Upper lobe of left lung (tissue), 6 donors: ENCODE data around the gene OR10AD1. TPM values are rescaled to one million over a fixed set of nuclear protein-coding genes. Genes with fewer than 3 reads are reported as not detected.
"Not testable (repeated sequence)": the region's sequence is repeated elsewhere in the genome, so short reads cannot be mapped to it uniquely, and the experiment has no call there.

Experiments used
- ATAC-seq, 2 donors: fragments of 200-7000 bp; cut with Tn5 transposase; one replicate each; pipeline ENCODE4 v1.9.1; 2022; ENCODE audit warnings: mild to moderate bottlenecking in 2 of 2, moderate library complexity in 2 of 2; ENCODE audit not compliant: low FRiP score in 2 of 2
- DNase-seq, 2 donors: peaks; one replicate each; pipeline ENCODE4 v3.0.0-alpha.2; 2019 to 2020
- H3K27ac ChIP-seq, 4 donors: fragments of 200-600 bp; sonication (generic); one replicate each; pipeline ENCODE4 v1.5.1; 2016 to 2019
- H3K27me3 ChIP-seq, 4 donors: fragments of 200-600 bp; sonication (generic); one replicate each; pipeline ENCODE4 v1.5.1; 2017 to 2019
- H3K36me3 ChIP-seq, 4 donors: fragments of 200-600 bp; sonication (generic); one replicate each; pipeline ENCODE4 v1.5.1; 2016 to 2019
- H3K4me1 ChIP-seq, 4 donors: fragments of 200-600 bp; sonication (generic); one replicate each; pipeline ENCODE4 v1.5.1; 2018 to 2019
- H3K4me3 ChIP-seq, 4 donors: fragments of 200-600 bp; sonication (generic); one replicate each; pipeline ENCODE4 v1.5.1; 2017 to 2019; ENCODE audit warnings: mild to moderate bottlenecking in 2 of 4, moderate library complexity in 1 of 4
- H3K9me3 ChIP-seq, 4 donors: fragments of 200-600 bp; sonication (generic); one replicate each; pipeline ENCODE4 v1.5.1; 2018 to 2019
- EP300 ChIP-seq, 4 donors: sonication (generic); formaldehyde crosslinking; IDR thresholded peaks; one replicate each; pipeline ENCODE4 v1.5.1; 2017; ENCODE audit warnings: antibody characterized with exemption in 4 of 4, control low read depth in 2 of 4
- POLR2A ChIP-seq, 4 donors: fragments of 450-650 bp; IDR thresholded peaks; one replicate each; pipeline ENCODE4 v1.5.1; 2016 to 2017; ENCODE audit warnings: antibody characterized with exemption in 4 of 4, mild to moderate bottlenecking in 2 of 4
- POLR2AphosphoS5 ChIP-seq, 2 donors: sonication (generic); formaldehyde crosslinking; IDR thresholded peaks; one replicate each; pipeline ENCODE4 v1.5.1; 2017; ENCODE audit warnings: antibody characterized with exemption in 2 of 2
- WGBS, 2 donors: methylation state at CpG; one replicate each; pipeline ENCODE4 v1.1.5; 2017 to 2018; 5-methylcytosine and 5-hydroxymethylcytosine counted together
- total RNA-seq, 6 donors: library from RNA; depleted of rRNA in 4 of 6; stranded (reverse); fragments of >200 nt in 4 of 6; gene quantifications; one replicate each; pipeline versions ENCODE4 v1.1.0 to v1.2.1, GENCODE V29; 2016 to 2021
- TF ChIP-seq, protein P1 (sequence below), 6 experiments: fragments of 450-650 bp in 4 of 6; fragments of 200-600 bp in 2 of 6; sonication (generic) in 2 of 6; IDR thresholded peaks; one replicate each; pipeline ENCODE4 v1.5.1; 2016 to 2019; ENCODE audit warnings: antibody characterized with exemption in 6 of 6
- donor health status: DM: no; HTN: no; CAD: no; lungs with moderate emphysema.
- donor health status: DM: no; HTN: yes; CAD: no; lungs with severe emphysema.

Gene OR10AD1, protein sequence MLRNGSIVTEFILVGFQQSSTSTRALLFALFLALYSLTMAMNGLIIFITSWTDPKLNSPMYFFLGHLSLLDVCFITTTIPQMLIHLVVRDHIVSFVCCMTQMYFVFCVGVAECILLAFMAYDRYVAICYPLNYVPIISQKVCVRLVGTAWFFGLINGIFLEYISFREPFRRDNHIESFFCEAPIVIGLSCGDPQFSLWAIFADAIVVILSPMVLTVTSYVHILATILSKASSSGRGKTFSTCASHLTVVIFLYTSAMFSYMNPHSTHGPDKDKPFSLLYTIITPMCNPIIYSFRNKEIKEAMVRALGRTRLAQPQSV
- total RNA-seq: not detected

DNA sequence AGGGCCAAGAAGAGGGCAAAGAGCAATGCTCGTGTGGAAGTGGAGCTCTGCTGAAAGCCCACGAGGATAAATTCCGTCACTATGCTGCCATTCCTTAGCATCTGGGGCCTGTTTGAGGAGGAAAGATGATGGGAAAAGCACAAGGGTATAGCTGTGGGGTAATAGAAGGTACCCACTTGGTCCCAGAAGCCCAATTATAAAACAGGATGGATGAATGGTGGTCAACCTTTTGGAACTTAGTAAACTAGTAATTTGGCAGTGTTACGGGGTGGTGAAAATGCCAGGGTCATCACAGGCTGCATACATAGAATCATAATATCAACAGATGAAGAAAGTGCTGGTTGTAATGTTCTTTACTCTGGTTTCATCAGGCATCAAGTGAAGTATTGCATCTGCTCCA is at the start of gene OR10AD1:
TSS of gene OR10AD1 (minus strand) at position 101 of the 400 bp plus-strand sequence. CDS start at position 101, 0 bp downstream.
- H3K27me3 ChIP-seq: no peaks in the 10 kb centered on the region
- H3K4me1 ChIP-seq: peaks cover 19 to 32% (median 24%) of the 10 kb centered on the region in 4 donors
- TF ChIP-seq POLR2A (IDR thresholded peaks at IDR 0.05): no peak
- no peak for TF ChIP-seq POLR2AphosphoS5 (IDR thresholded peaks at IDR 0.05)
- no peak for TF ChIP-seq EP300 (IDR thresholded peaks at IDR 0.05)
- TF ChIP-seq, protein P1, sequence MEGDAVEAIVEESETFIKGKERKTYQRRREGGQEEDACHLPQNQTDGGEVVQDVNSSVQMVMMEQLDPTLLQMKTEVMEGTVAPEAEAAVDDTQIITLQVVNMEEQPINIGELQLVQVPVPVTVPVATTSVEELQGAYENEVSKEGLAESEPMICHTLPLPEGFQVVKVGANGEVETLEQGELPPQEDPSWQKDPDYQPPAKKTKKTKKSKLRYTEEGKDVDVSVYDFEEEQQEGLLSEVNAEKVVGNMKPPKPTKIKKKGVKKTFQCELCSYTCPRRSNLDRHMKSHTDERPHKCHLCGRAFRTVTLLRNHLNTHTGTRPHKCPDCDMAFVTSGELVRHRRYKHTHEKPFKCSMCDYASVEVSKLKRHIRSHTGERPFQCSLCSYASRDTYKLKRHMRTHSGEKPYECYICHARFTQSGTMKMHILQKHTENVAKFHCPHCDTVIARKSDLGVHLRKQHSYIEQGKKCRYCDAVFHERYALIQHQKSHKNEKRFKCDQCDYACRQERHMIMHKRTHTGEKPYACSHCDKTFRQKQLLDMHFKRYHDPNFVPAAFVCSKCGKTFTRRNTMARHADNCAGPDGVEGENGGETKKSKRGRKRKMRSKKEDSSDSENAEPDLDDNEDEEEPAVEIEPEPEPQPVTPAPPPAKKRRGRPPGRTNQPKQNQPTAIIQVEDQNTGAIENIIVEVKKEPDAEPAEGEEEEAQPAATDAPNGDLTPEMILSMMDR (IDR thresholded peaks at IDR 0.05): no peak
- 79 to 95% methylated on average over 4 of the region's 4 CpGs for WGBS, 2 donors
- peaks cover 8 to 12% (median 11%) of the 10 kb centered on the region in 4 donors for H3K9me3 ChIP-seq
- H3K27ac ChIP-seq: no peak within 1 kb of the TSS
- peaks cover 0 to 5% (median 1%) of the 10 kb centered on the region in 4 donors for H3K36me3 ChIP-seq
- DNase-seq (no peak), ATAC-seq (no peak)
- no peak within 1 kb of the TSS for H3K4me3 ChIP-seq

DNA sequence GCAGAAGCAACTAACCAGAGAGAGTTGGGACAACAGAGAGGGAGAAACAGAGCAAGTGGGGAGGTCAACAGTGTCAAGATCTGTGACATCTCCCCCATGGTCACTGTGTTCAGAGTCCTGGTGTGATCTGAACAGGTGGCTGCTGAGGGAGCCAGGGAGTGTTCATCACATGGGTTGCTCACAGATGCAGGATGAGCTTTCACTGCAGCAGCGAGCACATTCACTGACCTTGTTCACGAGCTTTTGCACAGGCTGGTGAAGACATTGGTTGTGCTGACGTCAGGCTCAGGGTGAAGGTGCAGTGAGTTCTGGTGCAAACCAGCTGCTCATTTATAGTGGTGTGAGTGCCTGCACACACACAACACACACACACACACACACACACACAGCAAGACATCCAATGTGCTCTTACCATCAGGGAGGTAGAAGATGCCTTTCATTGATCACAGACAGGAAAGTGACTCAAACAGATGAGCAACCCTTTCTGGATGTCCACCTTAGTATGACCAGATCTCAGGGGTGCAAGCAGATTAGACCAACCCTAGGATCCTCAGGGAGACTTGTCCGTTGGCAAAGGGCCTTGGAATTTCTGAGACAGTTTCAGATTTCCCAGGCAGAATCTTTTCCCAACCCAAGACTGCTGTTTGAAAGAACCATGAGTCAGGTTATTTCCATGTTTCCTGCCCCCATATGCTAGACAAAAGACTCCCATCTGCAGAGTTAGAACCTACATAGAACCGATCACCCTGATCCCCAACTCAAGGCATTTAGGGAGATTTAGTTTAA is 44.3 kb upstream of the OR10AD1 start:
- ATAC-seq (no peak), DNase-seq (no peak)
- Histone ChIP-seq H3K4me3 (no peak overlapping the region), H3K9me3 (peaks cover 0 to 7% (median under 1%) of the 10 kb centered on the region in 4 donors), H3K4me1 (no peaks in the 10 kb centered on the region), H3K27ac (no peak overlapping the region), H3K27me3 (no peaks in the 10 kb centered on the region), H3K36me3 (no peaks in the 10 kb centered on the region)
- TF ChIP-seq POLR2A (IDR thresholded peaks at IDR 0.05): no peak
- TF ChIP-seq, protein P1 (IDR thresholded peaks at IDR 0.05): no peak
- no peak for TF ChIP-seq EP300 (IDR thresholded peaks at IDR 0.05)
- no peak for TF ChIP-seq POLR2AphosphoS5 (IDR thresholded peaks at IDR 0.05)
- 81 to 84% methylated on average over 2 to 5 of the region's 5 CpGs for WGBS, 2 donors

DNA sequence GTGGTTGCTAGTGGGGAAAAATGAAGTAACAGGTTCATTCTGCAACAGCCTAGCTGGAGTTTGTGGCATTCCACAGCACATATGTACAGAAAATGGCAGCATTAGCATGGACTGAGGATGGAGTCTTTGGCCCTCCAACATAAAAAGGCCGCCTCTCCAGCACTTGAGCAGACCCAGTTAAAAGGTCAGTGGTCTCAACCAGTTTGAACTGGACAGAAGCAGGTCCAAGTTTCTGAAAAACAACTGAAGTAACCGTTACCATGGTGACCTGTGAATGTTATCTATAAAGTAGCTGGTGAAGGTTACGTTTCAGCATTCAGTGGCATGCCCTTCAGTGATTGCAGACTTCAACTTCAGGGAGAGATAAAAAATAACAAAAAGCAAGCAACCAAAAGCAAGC is 34.1 kb upstream of the OR10AD1 start:
- Histone ChIP-seq H3K9me3 (peaks cover 0 to 5% (median 1%) of the 10 kb centered on the region in 4 donors), H3K27me3 (no peaks in the 10 kb centered on the region), H3K36me3 (no peaks in the 10 kb centered on the region), H3K4me1 (no peaks in the 10 kb centered on the region), H3K27ac (no peak overlapping the region), H3K4me3 (no peak overlapping the region)
- DNase-seq (no peak), ATAC-seq (no peak)
- 47 to 49% methylated on average over 3 of the region's 3 CpGs for WGBS, 2 donors
- no peak for TF ChIP-seq EP300 (IDR thresholded peaks at IDR 0.05)
- TF ChIP-seq POLR2AphosphoS5 (IDR thresholded peaks at IDR 0.05): no peak
- no peak for TF ChIP-seq POLR2A (IDR thresholded peaks at IDR 0.05)
- TF ChIP-seq, protein P1 (IDR thresholded peaks at IDR 0.05): no peak

DNA sequence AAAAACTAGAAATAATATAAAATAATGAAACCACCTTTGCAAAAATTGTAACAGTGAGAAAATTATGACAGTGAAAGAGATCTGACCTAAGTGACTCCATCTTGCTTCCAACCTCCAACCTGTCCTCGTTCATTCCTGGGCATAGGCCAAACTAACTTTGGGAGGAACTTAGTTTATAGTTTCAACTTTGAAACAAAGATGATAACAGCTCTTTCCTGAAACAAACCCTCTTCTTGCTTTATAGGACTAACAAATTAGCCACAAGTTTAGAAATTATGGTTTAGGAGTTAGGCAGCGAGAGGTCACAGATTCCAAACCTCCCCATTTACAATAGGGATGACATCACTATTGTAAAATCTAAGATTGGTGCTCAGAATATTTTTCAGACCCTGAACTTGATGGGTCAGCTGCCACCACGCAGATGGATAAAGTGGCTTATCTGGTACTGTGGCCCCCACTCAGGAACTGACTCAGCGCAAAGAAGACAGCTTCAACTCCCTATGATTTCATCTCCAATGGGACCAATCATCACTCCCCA is 32.8 kb upstream of the OR10AD1 start:
- H3K9me3 ChIP-seq: no peaks in the 10 kb centered on the region
- H3K4me3 ChIP-seq: no peak overlapping the region
- WGBS, 2 donors: 78 to 85% methylated on average over 4 of the region's 4 CpGs
- no peak for TF ChIP-seq POLR2AphosphoS5 (IDR thresholded peaks at IDR 0.05)
- TF ChIP-seq, protein P1 (IDR thresholded peaks at IDR 0.05): no peak
- TF ChIP-seq POLR2A (IDR thresholded peaks at IDR 0.05): no peak
- TF ChIP-seq EP300 (IDR thresholded peaks at IDR 0.05): no peak
- H3K27me3 ChIP-seq: no peaks in the 10 kb centered on the region
- no peak for ATAC-seq
- no peaks in the 10 kb centered on the region for H3K36me3 ChIP-seq
- no peak overlapping the region for H3K27ac ChIP-seq
- DNase-seq: no peak
- no peaks in the 10 kb centered on the region for H3K4me1 ChIP-seq

DNA sequence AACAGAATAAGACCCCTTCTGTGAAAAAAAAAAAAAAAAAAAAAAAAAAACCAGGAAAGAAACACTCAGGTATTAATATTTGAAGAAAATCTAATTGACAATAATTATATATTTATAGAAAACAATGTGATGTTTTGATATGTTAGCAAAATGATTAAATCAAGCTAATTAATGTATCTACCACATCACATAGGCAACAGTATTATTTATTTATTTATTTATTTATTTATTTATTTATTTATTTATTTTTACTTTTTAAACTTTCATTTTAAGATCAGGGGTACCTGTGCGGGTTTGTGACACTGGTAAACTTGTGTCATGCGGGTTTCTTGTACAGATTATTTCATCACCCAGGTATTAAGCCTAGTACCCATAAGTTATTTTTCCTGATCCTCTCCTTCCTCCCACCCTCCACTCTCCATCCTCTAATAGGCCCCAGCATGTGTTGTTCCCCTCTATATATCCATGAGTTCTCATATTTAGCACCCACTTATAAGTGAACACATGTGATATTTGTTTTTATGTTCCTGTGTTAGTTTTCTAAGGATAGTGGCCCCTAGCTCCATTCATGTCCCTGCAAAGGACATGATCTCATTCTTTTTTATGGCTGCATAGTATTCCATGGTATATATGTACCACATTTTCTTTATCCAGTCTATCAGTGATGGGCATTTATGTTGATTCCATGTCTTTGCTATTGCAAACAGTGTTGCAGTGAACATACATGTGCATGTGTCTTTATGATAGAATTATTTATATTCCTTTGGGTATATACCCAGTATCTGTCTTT is 28.3 kb upstream of the OR10AD1 start:
- not testable (repeated sequence) for DNase-seq, H3K4me3 ChIP-seq, H3K27me3 ChIP-seq, H3K9me3 ChIP-seq, H3K36me3 ChIP-seq, H3K27ac ChIP-seq, ATAC-seq, H3K4me1 ChIP-seq
- WGBS, 2 donors: 89 to 91% methylated on average over 2 of the region's 2 CpGs

DNA sequence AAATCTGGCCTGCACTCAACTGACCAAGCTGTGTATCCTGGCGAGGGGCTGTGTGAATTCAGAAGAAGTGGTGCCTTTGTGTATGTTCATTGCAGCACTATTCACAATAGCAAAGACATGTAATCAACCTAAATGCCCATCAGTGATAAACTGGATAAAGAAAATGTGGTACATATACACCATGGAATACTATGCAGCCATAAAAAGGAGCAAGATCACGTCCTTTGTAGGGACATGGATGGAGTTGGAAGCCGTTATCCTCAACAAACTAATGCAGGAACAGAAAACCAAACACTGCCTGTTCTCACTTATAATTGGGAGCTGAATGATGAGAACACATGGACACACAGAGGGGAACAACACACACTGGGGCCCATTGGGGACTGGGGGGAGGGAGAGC is 21.4 kb upstream of the OR10AD1 start:
- WGBS, 2 donors: 80 to 83% methylated on average over 3 of the region's 3 CpGs

More for the DNA sequence above, 21.4 kb upstream of the OR10AD1 start:
- H3K27ac ChIP-seq, H3K27me3 ChIP-seq, H3K4me1 ChIP-seq, H3K4me3 ChIP-seq, H3K9me3 ChIP-seq, DNase-seq, ATAC-seq, H3K36me3 ChIP-seq: not testable (repeated sequence)
